ENCODE data around the gene MRTFB.

DNA sequence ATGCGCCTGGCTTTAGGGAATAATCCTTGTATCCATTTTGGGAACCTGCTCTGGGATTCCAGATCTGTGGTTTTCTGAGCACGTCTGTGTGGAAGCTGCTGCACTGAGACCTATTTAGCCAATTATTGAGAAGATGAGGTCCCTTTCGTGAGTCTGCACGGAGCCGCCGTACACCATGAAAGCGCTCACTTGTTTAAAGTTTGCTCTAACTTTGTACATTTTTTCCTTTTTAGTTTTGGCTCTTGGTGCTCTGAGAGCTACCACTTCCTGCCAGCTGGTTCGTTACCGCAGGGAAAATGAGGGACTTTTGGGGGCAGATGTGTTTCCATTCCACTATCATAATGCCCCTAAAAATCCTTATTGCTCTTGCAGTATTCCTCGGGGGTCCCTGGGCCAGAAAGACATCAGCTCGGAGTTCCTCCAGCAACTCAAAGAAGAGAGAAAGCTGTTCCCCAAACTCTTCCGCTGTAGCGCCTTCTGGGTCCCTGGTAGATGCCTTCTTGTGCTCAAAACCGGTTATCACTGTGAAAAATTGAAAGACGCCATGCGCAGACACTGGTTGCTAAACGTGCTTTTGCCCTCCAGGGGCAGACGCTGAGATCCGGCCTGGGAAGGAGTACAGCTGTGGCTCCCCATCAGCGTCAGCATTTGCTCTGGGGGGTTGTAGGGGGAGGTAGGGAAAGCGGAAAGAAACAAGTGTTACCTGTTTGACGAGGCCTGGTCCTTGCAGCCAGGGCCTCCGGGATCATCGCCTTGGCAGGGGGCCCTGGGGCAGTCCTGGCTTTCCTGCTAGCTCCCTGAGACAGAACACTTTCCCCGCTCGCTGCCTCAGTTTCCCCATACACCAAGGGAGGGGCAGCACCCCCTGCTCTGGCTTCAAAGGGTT lies 238.1 kb downstream of the MRTFB start:
- peak in 1 of 12 donors; percentile 5 for TF ChIP-seq CTCF (IDR thresholded peaks at IDR 0.05)
- no peak for TF ChIP-seq POLR2A (IDR thresholded peaks at IDR 0.05)
